T-helper 1 cell treated with Interleukin-12 subunit alpha and Interleukin-12 subunit beta and Interleukin-4 antibody, amounts not matched to agents 30 μg/mL and 1 μg/mL, for 36 hours (primary cell): ENCODE measurements around the gene AKAP13.

Experiments used
- H3K27ac Mint-ChIP-seq: one replicate; pipeline ENCODE4 v1.8.0; 2021; ENCODE audit warnings: mild to moderate bottlenecking, mixed read lengths
- H3K27me3 Mint-ChIP-seq: one replicate; pipeline ENCODE4 v1.8.0; 2021; ENCODE audit warnings: low read depth, mixed read lengths
- H3K36me3 Mint-ChIP-seq: one replicate; pipeline ENCODE4 v1.8.0; 2021; ENCODE audit warnings: low read depth, mixed read lengths
- H3K4me1 Mint-ChIP-seq: one replicate; pipeline ENCODE4 v1.8.0; 2021; ENCODE audit warnings: low read depth, mixed read lengths
- H3K4me3 Mint-ChIP-seq: one replicate; pipeline ENCODE4 v1.8.0; 2021; ENCODE audit warnings: mild to moderate bottlenecking, moderate library complexity, mixed read lengths
- H3K9me3 Mint-ChIP-seq: one replicate; pipeline ENCODE4 v1.8.0; 2021; ENCODE audit warnings: mixed read lengths

AKAP13 gene

DNA sequence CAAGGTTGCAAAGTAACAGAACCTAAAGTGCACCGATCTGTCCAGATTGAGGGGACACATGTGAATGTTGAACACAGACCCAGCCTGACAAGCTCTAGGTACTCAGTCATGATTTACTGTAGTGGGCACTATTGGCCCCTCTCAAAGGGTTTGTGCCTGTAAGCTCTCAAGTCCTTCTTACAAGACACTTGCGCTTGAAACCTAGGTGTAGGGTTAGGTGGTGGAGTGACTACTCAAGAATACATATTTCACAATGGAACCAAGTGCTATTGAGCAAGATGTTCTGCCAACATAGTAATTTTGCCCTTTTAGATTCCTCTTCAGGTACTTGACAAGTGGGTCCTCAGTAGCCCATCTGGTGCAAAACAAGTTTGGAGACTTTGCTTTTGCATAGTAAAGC, 169.9 kb downstream of the AKAP13 start:
- Mint-ChIP-seq H3K36me3 (peaks cover 20% of the 10 kb centered on the region), H3K9me3 (no peaks in the 10 kb centered on the region), H3K4me1 (peaks cover 21% of the 10 kb centered on the region), H3K27ac (no peak overlapping the region), H3K27me3 (no peaks in the 10 kb centered on the region), H3K4me3 (no peak overlapping the region)

DNA sequence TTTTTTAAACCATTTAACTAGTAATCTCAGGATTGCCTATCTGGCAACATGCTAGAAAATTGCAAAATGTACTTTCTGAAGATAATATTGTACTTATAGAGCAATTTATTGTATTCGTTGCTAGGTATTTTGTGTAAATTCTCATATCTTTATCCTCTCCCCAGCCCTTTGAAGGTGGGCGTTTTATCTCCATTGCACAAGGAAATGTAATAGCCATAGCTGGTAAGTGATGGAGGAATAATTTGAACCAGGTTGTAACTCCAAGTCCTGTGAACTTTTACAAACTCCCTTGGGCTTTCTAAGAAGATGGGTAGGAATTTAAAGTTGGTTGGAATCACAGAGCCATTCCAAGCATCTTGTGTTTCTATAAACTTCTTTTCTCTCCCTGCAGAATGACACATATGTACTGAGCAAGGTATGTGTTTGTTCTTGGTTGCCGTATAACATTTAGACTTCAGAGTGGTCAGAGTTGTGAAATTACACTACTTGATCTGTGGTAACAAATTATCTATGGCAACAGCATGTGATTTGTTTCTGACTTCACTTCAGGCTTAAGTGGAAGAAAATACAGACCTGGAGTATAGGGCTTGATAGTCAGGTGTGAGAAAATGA, 170.9 kb downstream of the AKAP13 start:
- peaks cover 19% of the 10 kb centered on the region for H3K4me1 Mint-ChIP-seq
- H3K27me3 Mint-ChIP-seq, result no peaks in the 10 kb centered on the region
- no peak overlapping the region for H3K4me3 Mint-ChIP-seq
- H3K36me3 Mint-ChIP-seq, result peaks cover 19% of the 10 kb centered on the region
- no peaks in the 10 kb centered on the region for H3K9me3 Mint-ChIP-seq
- H3K27ac Mint-ChIP-seq, result no peak overlapping the region

DNA sequence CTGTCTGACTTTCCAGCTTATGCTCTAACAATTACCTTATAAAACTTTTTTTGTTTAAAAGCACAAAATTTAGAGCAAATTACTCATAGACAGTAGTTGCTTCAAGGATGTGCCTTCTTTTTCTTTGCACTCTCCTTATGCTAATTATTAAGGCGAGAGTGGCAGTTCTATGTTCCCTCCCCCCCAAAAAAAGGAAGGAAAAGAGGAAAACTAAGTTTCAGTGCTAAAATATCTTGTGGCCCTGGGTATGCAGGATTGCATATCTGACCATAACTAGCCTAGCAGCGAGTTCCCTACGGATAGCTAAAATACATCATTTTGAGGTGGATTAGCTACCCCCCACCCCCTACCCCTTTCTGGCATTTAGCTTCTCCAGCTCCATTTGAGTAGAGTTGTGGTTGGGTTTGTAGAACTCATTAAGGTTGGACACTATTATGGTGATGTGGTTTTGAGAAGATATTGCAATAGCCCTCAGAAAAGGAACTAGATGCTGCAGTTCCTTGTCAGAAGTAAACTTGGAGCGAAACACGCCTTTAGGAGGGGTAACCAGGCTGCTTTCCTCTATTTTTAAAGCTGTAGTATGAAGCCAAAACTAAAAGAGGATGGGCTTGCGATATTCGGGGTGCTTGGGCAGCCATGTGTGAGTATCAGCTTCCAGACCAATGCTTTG, 174.6 kb downstream of the AKAP13 start:
- Mint-ChIP-seq H3K27me3 (no peaks in the 10 kb centered on the region), H3K9me3 (no peaks in the 10 kb centered on the region), H3K36me3 (peaks cover 12% of the 10 kb centered on the region), H3K27ac (no peak overlapping the region), H3K4me3 (no peak overlapping the region), H3K4me1 (peaks cover 30% of the 10 kb centered on the region)

DNA sequence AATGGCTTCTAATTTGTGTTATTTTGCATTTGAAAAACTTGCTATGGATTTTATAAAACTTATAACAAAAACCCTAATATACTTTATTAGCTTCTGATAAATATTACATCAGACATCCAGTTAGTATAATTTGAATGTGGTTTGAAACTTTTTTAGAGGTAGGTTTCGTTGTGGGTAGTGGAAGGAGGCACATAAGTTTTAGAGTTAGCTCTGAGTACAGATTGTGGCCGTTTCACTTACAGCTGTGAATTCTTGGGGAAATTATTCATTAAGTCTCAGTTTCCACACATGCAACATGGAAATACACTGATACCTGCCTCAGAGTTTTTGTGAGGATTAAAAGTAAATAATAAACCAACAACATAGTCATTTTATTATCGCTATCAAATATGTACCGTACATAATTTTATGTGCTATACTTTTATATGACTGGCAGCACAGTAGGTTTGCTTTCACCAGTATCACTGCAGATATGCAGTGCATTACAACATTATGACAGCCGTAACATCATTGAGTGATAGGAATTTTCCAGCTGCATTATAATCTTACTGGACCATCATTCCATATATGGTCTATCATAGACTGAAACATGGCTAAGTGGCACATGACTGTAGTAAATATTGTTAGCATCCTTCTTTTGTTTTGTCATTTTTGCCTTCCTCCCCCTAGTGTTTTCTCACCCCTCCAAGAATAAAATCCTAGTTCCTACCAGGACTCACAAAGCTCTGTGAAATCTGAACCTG, 175.6 kb downstream of the AKAP13 start:
- peaks cover 9% of the 10 kb centered on the region for H3K36me3 Mint-ChIP-seq
- H3K9me3 Mint-ChIP-seq, result no peaks in the 10 kb centered on the region
- peak overlapping the region; percentile 17 for H3K27ac Mint-ChIP-seq
- H3K27me3 Mint-ChIP-seq, result no peaks in the 10 kb centered on the region
- H3K4me1 Mint-ChIP-seq, result peaks cover 32% of the 10 kb centered on the region
- peak overlapping the region; percentile 0 for H3K4me3 Mint-ChIP-seq

DNA sequence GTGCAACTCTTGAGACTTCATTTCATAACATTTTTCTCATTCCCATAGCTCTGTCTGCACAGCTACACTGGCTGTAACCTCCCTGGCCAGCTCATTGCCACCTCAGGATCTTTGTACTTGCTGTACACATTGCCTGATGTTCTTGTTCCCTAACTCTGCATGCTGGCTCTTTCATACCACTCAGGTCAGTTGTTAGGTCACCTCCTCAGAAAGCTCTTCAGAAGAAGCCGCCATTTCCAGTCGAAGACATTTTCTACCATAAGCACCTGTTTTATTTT, 176.2 kb downstream of the AKAP13 start:
- peak overlapping the region; percentile 17 for H3K27ac Mint-ChIP-seq
- H3K36me3 Mint-ChIP-seq, result peaks cover 8% of the 10 kb centered on the region
- H3K4me3 Mint-ChIP-seq, result peak overlapping the region; percentile 0
- no peaks in the 10 kb centered on the region for H3K27me3 Mint-ChIP-seq
- no peaks in the 10 kb centered on the region for H3K9me3 Mint-ChIP-seq
- peaks cover 32% of the 10 kb centered on the region for H3K4me1 Mint-ChIP-seq

DNA sequence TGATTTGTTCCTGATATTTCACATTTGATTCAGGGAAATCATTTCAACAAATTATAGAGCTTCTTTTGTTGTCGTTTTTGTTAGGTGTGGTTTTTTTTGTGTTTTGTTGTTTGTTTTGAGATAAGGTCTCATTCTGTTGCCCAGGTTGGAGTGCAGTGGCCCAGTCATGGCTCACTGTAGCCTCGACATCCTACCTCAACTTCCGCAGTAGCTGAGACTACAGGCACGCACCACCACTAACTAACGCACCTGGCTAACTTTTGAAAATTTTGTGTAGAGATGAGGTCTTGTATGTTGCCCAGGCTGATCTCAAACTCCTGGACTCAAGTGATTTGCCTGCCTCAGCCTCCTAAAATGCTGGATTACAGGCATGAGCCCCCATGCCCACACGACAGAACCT, 177.0 kb downstream of the AKAP13 start:
- Mint-ChIP-seq H3K4me1 (peaks cover 32% of the 10 kb centered on the region), H3K27me3 (no peaks in the 10 kb centered on the region), H3K36me3 (peaks cover 4% of the 10 kb centered on the region)

DNA sequence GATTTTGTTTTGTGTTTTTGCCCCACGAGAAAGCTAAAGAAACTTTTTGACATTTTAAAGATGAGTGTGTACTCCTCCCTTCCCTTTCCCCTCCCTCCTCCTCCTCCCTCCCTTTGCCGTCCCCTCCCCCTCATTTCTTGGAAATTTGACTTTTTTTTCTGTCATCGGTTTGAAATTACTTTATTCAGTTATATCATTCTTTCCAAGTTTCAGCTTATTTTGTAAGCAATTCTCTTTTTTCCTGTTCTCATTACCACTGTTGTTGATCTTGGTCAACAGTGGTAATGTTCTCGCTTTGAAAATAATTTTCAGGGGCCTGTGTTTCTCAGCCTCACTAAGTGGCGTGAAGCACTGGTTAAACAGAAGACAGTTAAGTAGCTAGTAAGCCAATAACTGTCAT, 178.4 kb downstream of the AKAP13 start:
- Mint-ChIP-seq H3K36me3 (peaks cover 4% of the 10 kb centered on the region), H3K27ac (peak overlapping the region; percentile 57), H3K4me1 (peaks cover 32% of the 10 kb centered on the region), H3K27me3 (no peaks in the 10 kb centered on the region), H3K4me3 (peak overlapping the region; percentile 46), H3K9me3 (no peaks in the 10 kb centered on the region)

More for the DNA sequence above, 177.0 kb downstream of the AKAP13 start:
- no peaks in the 10 kb centered on the region for H3K9me3 Mint-ChIP-seq
- H3K4me3 Mint-ChIP-seq, result no peak overlapping the region
- no peak overlapping the region for H3K27ac Mint-ChIP-seq

DNA sequence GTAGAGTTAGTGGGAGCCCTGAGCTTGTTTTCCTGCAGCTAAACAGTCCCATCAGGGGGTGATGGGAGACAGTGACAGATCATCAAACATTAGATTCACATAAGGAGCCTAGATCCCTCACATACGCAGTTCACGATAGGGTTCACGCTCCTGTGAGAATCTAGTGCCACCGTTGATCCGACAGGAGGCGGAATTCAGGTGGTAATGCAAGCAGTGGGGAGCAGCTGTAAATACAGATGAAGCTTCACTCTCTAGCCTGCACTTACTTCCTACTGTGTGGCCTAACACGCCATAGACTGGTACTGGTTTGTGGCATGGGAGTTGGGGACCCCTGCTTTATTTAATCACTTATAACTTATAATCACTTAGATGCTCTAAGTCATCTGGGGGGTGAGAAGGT, 179.1 kb downstream of the AKAP13 start:
- H3K36me3 Mint-ChIP-seq, result peaks cover 4% of the 10 kb centered on the region
- H3K27ac Mint-ChIP-seq, result no peak overlapping the region
- no peaks in the 10 kb centered on the region for H3K9me3 Mint-ChIP-seq
- H3K4me1 Mint-ChIP-seq, result peaks cover 33% of the 10 kb centered on the region
- H3K27me3 Mint-ChIP-seq, result no peaks in the 10 kb centered on the region
- H3K4me3 Mint-ChIP-seq, result no peak overlapping the region

DNA sequence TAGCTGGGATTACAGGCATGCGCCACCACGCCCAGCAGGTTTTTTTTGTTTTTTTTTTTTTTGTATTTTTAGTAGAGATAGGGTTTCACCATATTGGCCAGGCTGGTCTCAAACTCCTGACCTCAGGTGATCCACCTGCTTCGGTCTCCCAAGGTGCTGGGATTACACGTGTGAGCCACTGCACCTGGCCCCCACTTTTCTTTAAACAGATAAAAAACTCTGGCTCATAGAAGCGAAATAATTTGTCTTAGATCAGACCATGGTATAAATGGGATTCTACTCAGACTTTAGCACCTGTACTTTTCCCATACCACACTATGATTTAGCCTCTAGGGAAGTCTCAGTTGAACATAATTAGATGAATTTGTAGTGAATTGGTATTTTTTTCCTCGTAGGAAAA, 182.4 kb downstream of the AKAP13 start:
- no peak overlapping the region for H3K4me3 Mint-ChIP-seq
- no peaks in the 10 kb centered on the region for H3K27me3 Mint-ChIP-seq
- H3K27ac Mint-ChIP-seq, result no peak overlapping the region
- no peaks in the 10 kb centered on the region for H3K9me3 Mint-ChIP-seq
- H3K36me3 Mint-ChIP-seq, result peaks cover 6% of the 10 kb centered on the region
- peaks cover 21% of the 10 kb centered on the region for H3K4me1 Mint-ChIP-seq

DNA sequence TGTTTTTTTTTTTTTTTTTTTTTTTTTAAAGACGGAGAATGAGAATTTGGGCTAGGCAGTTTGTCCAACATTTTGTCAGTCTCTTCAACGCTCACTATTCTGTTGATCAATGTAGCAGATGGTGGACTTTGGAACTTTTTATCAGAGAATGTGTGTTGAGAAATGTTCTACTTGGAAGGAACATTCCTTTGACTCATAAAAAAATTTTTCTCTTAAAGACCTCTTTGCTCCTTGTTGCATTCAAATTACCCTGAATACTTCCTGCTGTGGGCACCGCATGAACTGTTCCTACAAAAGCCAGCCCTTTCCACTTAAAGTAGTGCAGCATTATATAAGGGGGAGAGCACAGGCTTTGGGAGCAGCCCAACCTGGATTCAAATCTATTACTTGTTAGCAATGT, 182.9 kb downstream of the AKAP13 start:
- H3K9me3 Mint-ChIP-seq, result no peaks in the 10 kb centered on the region

DNA sequence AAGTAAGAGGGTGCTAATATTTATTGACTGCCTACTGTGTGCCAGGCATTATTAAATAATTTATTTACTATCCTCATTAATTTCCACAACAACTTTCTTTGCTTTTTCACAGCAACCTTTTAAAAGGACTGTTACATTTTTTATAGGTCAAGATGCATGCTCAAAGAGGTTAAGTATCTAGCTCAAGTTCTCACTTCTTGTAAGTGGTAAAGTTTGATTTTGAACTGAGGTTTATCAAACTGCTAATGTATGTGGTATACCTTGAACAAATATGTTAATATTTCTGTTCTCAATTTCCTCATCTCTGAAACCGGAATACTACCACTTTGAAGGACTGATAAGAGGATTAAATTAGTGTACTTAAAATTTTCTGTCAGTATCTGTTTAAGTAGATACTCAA, 183.3 kb downstream of the AKAP13 start:
- H3K4me1 Mint-ChIP-seq, result peaks cover 12% of the 10 kb centered on the region
- peaks cover 10% of the 10 kb centered on the region for H3K36me3 Mint-ChIP-seq
- H3K27me3 Mint-ChIP-seq, result no peaks in the 10 kb centered on the region
- no peaks in the 10 kb centered on the region for H3K9me3 Mint-ChIP-seq
- H3K4me3 Mint-ChIP-seq, result no peak overlapping the region
- H3K27ac Mint-ChIP-seq, result no peak overlapping the region

More for the DNA sequence above, 182.9 kb downstream of the AKAP13 start:
- peaks cover 16% of the 10 kb centered on the region for H3K4me1 Mint-ChIP-seq
- no peak overlapping the region for H3K4me3 Mint-ChIP-seq
- peaks cover 8% of the 10 kb centered on the region for H3K36me3 Mint-ChIP-seq
- no peak overlapping the region for H3K27ac Mint-ChIP-seq
- H3K27me3 Mint-ChIP-seq, result no peaks in the 10 kb centered on the region

DNA sequence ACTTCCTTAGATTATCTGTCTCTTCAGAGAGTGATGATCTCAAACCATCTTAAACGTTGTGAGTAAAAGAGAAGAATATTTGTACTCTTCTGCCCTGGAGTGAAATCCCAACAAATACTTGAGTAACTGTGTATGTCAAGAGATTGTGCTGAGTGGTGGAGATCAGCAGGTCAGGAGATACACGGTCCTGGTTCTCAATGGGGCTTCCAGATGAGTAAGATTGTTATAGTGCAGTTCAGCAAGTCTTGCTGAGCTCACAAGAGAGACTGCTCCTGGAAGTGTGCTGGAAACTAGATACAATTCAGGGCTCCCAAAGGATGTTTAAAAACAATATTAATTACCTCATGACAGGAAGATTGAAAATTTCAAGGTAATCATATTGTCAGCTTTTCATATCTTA, 184.3 kb downstream of the AKAP13 start:
- Mint-ChIP-seq H3K36me3 (peaks cover 14% of the 10 kb centered on the region), H3K4me3 (no peak overlapping the region), H3K9me3 (no peaks in the 10 kb centered on the region), H3K4me1 (peaks cover 12% of the 10 kb centered on the region), H3K27me3 (no peaks in the 10 kb centered on the region), H3K27ac (no peak overlapping the region)

DNA sequence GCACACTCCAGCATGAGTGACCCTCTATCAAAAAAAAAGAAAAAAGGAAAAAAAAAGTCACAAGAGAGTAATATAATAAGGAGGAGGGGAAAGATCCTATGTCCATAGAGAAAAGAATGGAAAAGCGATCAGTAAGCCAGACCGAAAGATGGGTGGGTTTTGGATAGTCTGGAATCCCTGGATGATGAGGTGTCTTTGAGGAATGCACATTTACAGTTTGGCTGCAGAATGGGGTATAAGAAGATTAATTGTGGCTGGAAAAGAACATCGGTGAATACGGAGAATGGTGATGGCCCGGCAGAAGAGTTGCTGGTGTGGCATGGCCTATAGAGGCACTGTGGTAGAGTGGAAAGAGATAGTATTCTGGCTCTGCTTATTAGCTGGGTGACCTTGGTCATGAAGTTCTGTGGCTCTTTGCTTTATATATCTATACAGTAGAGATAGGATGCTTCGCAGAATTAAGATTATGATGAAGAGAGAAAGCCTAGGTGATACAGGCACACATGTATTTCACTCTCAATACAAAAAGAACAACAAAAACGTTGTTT, 187.9 kb downstream of the AKAP13 start:
- no peak overlapping the region for H3K27ac Mint-ChIP-seq
- peaks cover 14% of the 10 kb centered on the region for H3K36me3 Mint-ChIP-seq
- no peaks in the 10 kb centered on the region for H3K27me3 Mint-ChIP-seq
- H3K4me3 Mint-ChIP-seq, result no peak overlapping the region
- no peaks in the 10 kb centered on the region for H3K9me3 Mint-ChIP-seq
- peaks cover 17% of the 10 kb centered on the region for H3K4me1 Mint-ChIP-seq

DNA sequence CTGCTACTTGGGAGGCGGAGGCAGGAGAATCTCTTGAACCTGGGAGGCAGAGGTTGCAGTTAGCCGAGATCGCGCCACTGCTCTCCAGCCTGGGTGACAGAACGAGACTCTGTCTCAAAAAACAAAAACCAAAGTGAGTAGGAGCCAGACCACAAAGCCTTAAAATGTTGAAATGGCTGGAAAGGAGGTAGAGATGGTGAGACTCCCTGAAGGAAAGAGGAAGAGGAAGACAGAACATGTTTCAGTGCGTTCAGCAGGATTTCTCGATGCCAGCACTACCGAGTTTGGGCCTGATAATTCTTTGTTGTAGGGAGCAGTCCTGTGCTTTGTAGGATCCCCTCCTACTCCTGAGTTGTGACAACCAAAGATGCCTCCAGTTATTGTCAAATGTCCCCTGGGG, 189.9 kb downstream of the AKAP13 start:
- H3K27me3 Mint-ChIP-seq, result no peaks in the 10 kb centered on the region
- H3K9me3 Mint-ChIP-seq, result no peaks in the 10 kb centered on the region
- H3K4me3 Mint-ChIP-seq, result no peak overlapping the region
- H3K4me1 Mint-ChIP-seq, result peaks cover 11% of the 10 kb centered on the region
- no peak overlapping the region for H3K27ac Mint-ChIP-seq
- H3K36me3 Mint-ChIP-seq, result peaks cover 10% of the 10 kb centered on the region

DNA sequence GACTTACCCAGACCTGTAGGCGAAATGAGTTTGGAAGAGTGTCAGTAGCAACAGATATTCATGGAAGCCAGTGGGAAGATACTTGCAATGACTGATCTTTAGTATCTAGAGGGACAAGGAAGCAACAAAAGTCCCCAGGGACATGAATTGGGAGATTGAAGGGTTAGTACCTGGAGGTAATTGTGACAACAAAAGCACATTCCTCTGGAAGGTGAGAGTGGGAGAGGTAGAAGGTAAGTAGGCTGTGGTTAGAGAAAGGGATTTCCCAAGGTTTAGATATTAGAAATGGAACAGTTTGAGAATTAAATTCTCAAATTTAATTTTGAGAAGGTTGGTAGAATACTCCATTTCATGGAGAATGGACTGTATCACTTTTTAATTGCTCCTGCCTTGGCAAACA, 191.4 kb downstream of the AKAP13 start:
- Mint-ChIP-seq H3K9me3 (no peaks in the 10 kb centered on the region), H3K4me3 (no peak overlapping the region), H3K4me1 (peaks cover 10% of the 10 kb centered on the region), H3K36me3 (peaks cover 10% of the 10 kb centered on the region), H3K27me3 (no peaks in the 10 kb centered on the region), H3K27ac (no peak overlapping the region)
